ENCODE data around the gene KIF23. TPM values are rescaled to one million over a fixed set of nuclear protein-coding genes. Genes with fewer than 3 reads are reported as not detected.

Gene KIF23
- total RNA-seq, 1 donor from 2014 or later: 36.0 TPM

DNA sequence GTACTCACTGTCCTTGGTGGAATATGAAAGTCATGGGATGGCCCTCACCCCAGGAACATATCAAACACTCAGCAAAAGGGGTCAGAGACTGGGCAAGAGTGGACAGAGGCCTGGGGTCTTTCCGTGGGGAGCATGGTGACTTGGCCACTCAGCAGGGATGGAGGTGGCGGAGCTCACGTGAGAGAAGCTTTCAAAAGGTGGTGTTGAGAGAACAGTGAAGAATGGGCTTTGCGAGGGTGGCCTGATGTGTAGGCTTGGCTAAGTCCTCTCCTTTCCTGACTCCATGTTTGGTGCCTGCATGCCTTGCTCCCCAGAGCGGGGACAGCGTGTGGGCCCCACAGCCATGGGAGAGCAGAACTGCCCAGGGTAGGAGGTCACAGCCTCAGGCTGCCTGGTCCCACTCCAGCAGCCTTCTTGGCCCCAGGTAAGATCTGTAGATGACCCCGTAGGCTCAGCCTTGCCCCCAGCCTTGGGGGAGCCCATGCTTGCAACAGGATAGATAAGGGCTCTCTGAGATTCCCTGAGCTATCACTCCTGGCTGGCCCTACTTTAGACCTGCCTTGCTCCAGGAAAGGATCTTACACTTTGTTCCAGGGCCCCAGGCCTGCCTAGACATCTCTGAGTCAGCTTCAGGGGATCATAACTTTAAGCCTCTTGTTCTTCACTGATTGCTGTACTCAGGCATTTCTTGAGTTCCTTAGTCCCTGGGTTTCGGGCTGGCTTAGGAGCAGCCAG lies 55.5 kb downstream of the KIF23 start:
- no peak for DNase-seq
- Mint-ChIP-seq H3K4me1 (peaks cover 22% of the 10 kb centered on the region), H3K27ac (peak overlapping the region; percentile 79), H3K4me3 (no peak overlapping the region), H3K9me3 (no peaks in the 10 kb centered on the region), H3K27me3 (peaks cover 23% of the 10 kb centered on the region), H3K36me3 (ENCODE audit: low read depth) (no peaks in the 10 kb centered on the region)
- intact Hi-C loops (cut with micrococcal nuclease): loop anchor here (2.0 to 10.0 kb wide), 5 partner anchors 17 to 1255 kb away; partner anchors contain the start of gene RPLP1

DNA sequence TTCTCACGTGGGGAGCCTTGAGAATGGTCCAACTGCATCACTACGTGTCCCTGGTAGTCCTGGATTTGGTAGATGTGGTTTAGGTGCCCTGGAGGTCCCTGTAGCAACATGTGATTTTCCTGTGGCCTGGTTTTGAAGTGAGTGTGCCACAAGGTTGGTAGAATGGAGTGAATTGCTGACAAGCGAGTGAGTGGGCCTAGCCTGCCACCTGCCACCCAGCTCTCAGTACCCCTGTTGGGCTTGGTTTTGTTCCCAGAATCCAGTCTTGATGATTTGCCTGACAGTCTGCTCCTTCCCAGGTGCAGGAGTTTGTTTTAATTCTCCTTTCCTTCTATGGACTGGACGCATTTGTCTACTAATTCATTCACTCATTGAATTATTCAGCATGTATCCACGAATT lies 57.9 kb downstream of the KIF23 start:
- H3K27me3 Mint-ChIP-seq: peaks cover 17% of the 10 kb centered on the region
- DNase-seq: no peak
- peaks cover 22% of the 10 kb centered on the region for H3K4me1 Mint-ChIP-seq
- H3K4me3 Mint-ChIP-seq: no peak overlapping the region
- intact Hi-C loops (cut with micrococcal nuclease): loop anchor here (10.0 kb wide), 1 partner anchor 1253 kb away; no protein-coding TSS in a partner anchor
- H3K9me3 Mint-ChIP-seq: no peaks in the 10 kb centered on the region
- no peaks in the 10 kb centered on the region for H3K36me3 Mint-ChIP-seq (ENCODE audit: low read depth)
- no peak overlapping the region for H3K27ac Mint-ChIP-seq

DNA sequence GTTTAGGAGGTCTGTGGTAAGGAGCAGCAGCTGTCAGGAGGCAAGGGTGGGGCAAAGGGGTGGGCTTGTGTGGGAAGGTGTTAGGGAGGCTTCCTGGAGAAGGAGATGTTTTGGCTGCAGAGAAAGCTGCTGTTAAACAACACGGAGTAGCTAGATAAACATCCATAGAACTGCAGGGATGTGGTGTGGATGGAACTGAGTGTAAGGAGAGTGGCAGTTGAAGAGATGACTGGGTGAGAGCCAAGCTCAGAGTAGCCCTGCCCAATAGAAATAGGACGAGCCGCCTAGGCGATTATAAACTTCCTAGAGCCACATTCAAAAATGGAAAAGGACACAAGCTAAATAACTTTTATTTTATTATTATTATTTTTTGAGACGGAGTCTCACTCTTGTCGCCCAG lies 58.4 kb downstream of the KIF23 start:
- intact Hi-C loops (cut with micrococcal nuclease): loop anchor here (10.0 kb wide), 1 partner anchor 1252 kb away; no protein-coding TSS in a partner anchor
- Mint-ChIP-seq H3K9me3 (no peaks in the 10 kb centered on the region), H3K4me1 (peaks cover 22% of the 10 kb centered on the region), H3K27ac (no peak overlapping the region), H3K27me3 (peaks cover 17% of the 10 kb centered on the region), H3K4me3 (no peak overlapping the region), H3K36me3 (ENCODE audit: low read depth) (no peaks in the 10 kb centered on the region)
- DNase-seq: no peak

DNA sequence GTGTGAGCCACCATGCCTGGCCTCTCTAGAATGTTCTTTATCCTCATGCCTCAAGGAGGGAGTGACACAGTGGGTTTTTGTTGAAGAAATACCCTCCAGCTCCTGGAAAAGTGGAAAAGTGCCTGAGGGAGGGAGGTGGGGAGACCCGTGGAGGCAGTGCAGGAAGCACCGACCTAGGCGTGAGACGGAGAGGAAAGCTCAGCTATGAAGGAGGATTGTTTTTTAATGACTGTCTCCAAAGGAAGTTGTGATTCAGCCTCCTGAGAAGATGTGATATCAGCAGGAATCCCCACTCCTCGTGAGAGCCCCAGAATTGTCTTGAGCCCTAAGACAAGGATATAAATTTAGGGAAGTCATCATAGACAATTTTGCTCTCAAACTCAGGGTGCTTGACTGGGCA lies 60.1 kb downstream of the KIF23 start:
- Mint-ChIP-seq H3K36me3 (ENCODE audit: low read depth) (no peaks in the 10 kb centered on the region), H3K27ac (no peak overlapping the region), H3K9me3 (peaks cover 1% of the 10 kb centered on the region), H3K4me1 (peaks cover 7% of the 10 kb centered on the region), H3K4me3 (no peak overlapping the region), H3K27me3 (peaks cover 22% of the 10 kb centered on the region)
- DNase-seq: no peak
- intact Hi-C loops (cut with micrococcal nuclease): loop anchor here (10.0 kb wide), 1 partner anchor 1251 kb away; no protein-coding TSS in a partner anchor

DNA sequence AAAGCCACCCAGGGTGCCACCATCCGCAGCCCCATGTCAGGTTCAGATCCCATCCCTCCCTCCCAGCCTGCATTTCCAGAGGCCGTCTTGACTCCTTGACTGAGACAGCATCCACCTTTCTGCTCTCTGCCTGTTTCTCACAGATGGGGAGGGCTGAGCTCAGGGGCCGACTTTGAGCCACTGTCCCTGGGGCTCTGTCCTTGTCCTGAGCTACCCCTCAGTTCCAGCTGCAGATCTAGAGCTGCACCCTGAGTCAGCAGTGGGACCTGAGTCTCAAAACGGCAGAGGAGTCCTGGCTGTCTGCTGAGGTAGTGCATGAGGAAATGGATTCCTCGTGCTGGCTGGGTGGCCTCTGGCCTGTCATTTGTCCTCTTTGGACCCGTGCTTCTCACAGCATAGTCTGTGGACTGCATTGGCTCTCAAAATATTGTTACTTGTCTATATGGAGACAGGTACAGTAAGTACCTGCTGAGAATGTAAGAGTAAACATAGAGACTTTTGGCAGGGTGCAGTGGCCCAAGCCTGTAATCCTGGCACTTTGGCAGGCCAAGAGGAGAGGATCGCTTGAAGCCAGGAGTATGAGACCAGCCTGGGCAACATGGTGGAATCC lies 60.8 kb downstream of the KIF23 start:
- no peak for DNase-seq
- no peak overlapping the region for H3K4me3 Mint-ChIP-seq
- peaks cover 25% of the 10 kb centered on the region for H3K27me3 Mint-ChIP-seq
- intact Hi-C loops (cut with micrococcal nuclease): loop anchor here (5.0 to 10.0 kb wide), 5 partner anchors 987 to 1337 kb away; no protein-coding TSS in a partner anchor
- peaks cover 2% of the 10 kb centered on the region for H3K36me3 Mint-ChIP-seq (ENCODE audit: low read depth)
- no peak overlapping the region for H3K27ac Mint-ChIP-seq
- H3K9me3 Mint-ChIP-seq: peaks cover 8% of the 10 kb centered on the region
- peaks cover 2% of the 10 kb centered on the region for H3K4me1 Mint-ChIP-seq

DNA sequence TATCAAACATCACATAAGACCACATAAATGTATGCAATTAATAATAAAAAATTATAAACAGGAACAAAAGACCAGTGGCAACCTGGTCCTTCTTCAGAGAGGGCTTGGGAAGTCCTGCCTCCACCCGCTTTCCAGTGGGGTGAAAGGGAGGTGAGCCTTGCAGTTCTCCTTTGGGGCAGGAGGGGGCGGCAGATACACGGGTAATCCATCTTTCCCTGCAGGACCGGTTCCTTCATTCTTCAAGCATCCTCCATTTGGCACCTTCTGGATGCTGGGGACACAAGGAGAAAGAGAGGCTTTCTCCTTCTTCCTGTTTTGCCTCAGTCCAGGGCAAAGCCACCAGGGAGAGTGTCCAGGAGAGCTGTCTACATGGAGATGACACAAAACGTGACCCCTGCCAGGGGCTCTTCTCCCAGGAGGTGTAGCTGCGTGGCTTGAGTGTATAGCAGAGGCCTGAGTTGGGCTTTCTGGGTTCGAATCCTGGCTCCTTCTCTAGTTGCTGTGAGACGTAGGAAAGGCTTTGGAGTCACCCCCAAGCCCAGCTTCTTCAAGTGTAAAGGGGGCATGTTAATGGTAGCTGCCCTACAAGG lies 61.7 kb downstream of the KIF23 start:
- peaks cover under 1% of the 10 kb centered on the region for H3K4me1 Mint-ChIP-seq
- peaks cover 26% of the 10 kb centered on the region for H3K27me3 Mint-ChIP-seq
- peaks cover 2% of the 10 kb centered on the region for H3K36me3 Mint-ChIP-seq (ENCODE audit: low read depth)
- DNase-seq: peak; percentile 92
- intact Hi-C loops (cut with micrococcal nuclease): loop anchor here (5.0 to 10.0 kb wide), 5 partner anchors 986 to 1336 kb away; no protein-coding TSS in a partner anchor
- H3K4me3 Mint-ChIP-seq: no peak overlapping the region
- H3K27ac Mint-ChIP-seq: no peak overlapping the region
- peaks cover 12% of the 10 kb centered on the region for H3K9me3 Mint-ChIP-seq

DNA sequence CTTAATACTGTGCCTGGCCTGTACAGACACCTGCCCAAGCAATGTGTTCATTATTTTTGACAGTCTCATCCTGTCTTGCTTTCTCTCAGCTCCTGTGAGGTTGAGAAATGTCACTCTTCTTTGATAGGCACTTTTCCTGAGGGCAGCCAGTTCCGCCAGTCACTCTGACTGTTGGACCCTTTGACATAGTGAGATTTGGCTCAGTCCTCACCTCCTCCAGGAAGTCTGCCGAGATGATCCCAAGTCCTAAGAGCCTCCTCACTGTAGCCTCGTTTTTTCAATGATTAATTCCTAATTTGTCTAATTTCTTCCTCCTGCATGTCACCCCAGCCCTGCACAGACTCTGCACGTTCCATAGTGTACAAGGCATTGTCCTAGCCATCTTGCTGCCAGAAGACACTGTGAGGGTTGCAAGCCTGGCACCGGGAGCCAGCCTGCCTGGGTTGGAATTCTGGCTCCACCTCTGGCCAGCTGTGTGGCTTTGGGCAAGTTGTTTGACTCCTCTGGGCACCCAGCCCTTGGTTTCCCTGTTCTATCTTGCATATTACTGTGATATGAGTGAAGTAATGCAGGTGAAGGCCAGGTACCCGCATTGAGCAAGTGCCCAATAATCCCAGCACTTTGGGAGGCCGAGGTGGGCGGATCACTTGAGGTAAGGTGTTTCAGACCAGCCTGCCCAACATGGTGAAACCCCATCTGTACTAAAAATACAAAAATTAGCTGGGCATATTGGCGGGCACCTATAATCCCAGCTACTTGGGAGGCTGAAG lies 62.7 kb downstream of the KIF23 start:
- H3K4me3 Mint-ChIP-seq: no peak overlapping the region
- H3K27ac Mint-ChIP-seq: no peak overlapping the region
- H3K27me3 Mint-ChIP-seq: peaks cover 19% of the 10 kb centered on the region
- no peaks in the 10 kb centered on the region for H3K4me1 Mint-ChIP-seq
- intact Hi-C loops (cut with micrococcal nuclease): loop anchor here (5.0 to 10.0 kb wide), 5 partner anchors 985 to 1335 kb away; no protein-coding TSS in a partner anchor
- peaks cover 12% of the 10 kb centered on the region for H3K9me3 Mint-ChIP-seq
- H3K36me3 Mint-ChIP-seq (ENCODE audit: low read depth): peaks cover 2% of the 10 kb centered on the region
- no peak for DNase-seq

DNA sequence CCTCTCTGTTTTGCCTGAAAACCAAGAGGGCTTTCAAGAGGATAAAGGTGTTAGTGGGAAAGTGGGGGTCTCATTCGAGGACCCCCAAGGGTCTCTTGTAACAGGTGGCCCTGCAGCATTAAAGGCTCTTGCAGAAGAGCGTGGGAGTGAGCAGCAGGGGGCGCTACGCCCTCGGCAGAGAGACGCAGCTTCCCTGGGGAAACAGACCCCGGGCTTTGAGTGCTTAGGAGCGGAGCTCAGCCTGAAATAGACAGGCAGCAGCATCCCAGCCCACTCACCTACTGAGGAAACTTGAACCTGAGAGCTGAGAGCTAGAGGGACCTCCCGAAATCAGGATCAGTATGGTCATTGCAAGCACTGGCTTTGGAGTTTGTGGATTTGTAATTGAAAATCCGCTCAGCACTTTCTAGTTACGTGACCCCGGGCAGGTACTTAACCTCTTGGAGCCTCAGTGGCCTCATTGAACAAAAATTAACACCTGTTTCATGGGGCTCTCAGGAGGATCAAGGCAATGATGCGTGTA lies 64.2 kb downstream of the KIF23 start:
- Mint-ChIP-seq H3K9me3 (peaks cover 12% of the 10 kb centered on the region), H3K4me1 (no peaks in the 10 kb centered on the region), H3K27ac (no peak overlapping the region), H3K27me3 (peaks cover 19% of the 10 kb centered on the region), H3K4me3 (no peak overlapping the region), H3K36me3 (ENCODE audit: low read depth) (peaks cover 2% of the 10 kb centered on the region)
- intact Hi-C loops (cut with micrococcal nuclease): loop anchor here (2.0 to 10.0 kb wide), 6 partner anchors 96 to 1334 kb away; no protein-coding TSS in a partner anchor
- DNase-seq: peak; percentile 82

DNA sequence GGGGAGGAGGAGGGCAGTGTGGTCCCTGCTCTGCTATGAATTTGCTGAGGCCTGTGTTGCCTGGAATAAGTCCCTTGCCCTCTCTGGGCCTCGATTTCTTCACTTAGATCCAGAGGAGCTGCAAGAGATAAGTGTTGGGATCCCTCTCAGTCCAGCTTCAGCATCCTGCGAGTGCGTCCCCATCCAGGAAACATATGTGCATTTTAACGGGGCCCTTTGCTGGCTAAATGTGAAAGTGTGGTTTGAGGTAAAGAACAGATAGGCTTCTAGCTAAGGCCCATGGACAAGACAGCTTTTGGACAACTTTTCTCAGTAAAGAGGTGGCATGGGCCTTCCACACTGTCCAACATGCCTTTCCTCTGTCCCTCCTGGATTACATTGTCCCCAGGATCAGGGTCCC lies 64.9 kb downstream of the KIF23 start:
- no peaks in the 10 kb centered on the region for H3K4me1 Mint-ChIP-seq
- peaks cover 12% of the 10 kb centered on the region for H3K9me3 Mint-ChIP-seq
- no peak overlapping the region for H3K4me3 Mint-ChIP-seq
- no peak overlapping the region for H3K27ac Mint-ChIP-seq
- intact Hi-C loops (cut with micrococcal nuclease): loop anchor here (2.0 to 10.0 kb wide), 6 partner anchors 96 to 1333 kb away; no protein-coding TSS in a partner anchor
- peaks cover 2% of the 10 kb centered on the region for H3K36me3 Mint-ChIP-seq (ENCODE audit: low read depth)
- no peak for DNase-seq
- H3K27me3 Mint-ChIP-seq: peaks cover 23% of the 10 kb centered on the region

DNA sequence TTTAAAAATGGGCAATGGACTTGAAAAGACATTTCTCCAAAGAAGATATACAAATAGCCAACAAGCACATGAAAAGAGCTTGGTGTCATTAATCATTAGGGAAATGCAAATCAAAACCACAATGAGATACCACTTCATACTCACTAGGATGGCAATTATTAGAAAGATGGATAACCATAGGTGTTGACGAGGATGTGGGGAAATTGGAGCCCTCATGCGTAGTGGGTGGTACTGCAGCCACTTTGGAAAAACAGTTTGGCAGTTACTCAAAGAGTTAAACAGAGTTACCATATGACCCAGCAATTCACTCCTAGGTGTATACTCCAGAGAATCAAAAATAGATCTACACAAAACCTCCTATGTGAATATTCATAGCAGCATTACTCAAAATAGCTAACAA lies 65.8 kb downstream of the KIF23 start:
- peaks cover 3% of the 10 kb centered on the region for H3K36me3 Mint-ChIP-seq (ENCODE audit: low read depth)
- H3K9me3 Mint-ChIP-seq: peaks cover 12% of the 10 kb centered on the region
- no peak overlapping the region for H3K27ac Mint-ChIP-seq
- peaks cover 22% of the 10 kb centered on the region for H3K27me3 Mint-ChIP-seq
- no peaks in the 10 kb centered on the region for H3K4me1 Mint-ChIP-seq
- no peak overlapping the region for H3K4me3 Mint-ChIP-seq
- intact Hi-C loops (cut with micrococcal nuclease): loop anchor here (2.0 to 10.0 kb wide), 6 partner anchors 95 to 1332 kb away; no protein-coding TSS in a partner anchor
- no peak for DNase-seq

DNA sequence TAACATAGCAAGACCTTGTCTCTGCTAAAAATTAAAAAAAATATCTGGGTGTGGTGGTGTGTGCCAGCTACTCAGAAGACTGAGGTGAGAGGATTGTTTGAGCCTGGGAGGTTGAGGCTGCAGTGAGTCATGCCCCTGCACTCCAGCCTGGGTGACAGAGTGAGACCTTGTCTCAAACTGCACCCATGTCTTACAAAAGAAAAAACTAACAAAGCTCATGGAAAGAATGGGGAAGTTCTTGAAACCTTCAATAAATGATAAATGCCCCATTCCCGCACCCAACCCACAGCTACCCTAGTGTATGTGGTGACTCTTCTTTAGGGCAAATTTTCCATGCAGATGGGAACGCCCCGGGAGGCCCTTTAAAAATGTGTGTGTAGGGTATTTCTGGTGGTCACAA lies 66.8 kb downstream of the KIF23 start:
- Mint-ChIP-seq H3K9me3 (peaks cover 12% of the 10 kb centered on the region), H3K36me3 (ENCODE audit: low read depth) (peaks cover 3% of the 10 kb centered on the region), H3K4me1 (no peaks in the 10 kb centered on the region), H3K4me3 (no peak overlapping the region), H3K27ac (no peak overlapping the region), H3K27me3 (peaks cover 23% of the 10 kb centered on the region)
- intact Hi-C loops (cut with micrococcal nuclease): no loop called here
- DNase-seq: no peak

DNA sequence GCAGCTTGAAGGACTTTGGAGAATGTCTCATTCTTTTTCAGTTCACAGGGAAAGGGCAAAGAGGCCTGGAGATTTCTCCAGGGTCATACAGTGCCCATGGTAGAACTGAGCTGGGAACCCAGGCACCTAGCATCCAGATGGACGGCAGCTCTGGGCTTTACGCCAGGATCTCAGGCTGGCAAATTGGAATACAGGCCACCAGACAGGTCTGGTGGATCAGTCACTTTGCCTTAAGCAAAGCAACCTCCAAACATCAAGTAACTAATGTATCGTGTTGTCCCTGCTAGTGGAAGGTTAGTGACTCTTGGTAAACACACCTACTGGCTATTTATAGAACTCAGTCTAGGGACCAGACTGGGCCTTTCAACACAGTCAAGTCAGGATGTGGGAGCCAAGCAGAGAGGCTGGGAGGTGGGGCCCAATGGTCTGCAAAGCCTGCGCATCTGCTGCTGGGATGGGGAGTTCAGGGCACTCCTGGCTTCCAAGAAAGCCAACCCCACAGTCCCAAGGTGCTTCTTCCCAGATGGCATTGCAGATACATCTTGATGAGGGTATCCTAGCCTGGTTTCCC lies 68.6 kb downstream of the KIF23 start:
- no peak for DNase-seq
- Mint-ChIP-seq H3K36me3 (ENCODE audit: low read depth) (peaks cover 3% of the 10 kb centered on the region), H3K9me3 (peaks cover 12% of the 10 kb centered on the region), H3K4me1 (no peaks in the 10 kb centered on the region), H3K27ac (no peak overlapping the region), H3K4me3 (no peak overlapping the region), H3K27me3 (peaks cover 24% of the 10 kb centered on the region)
- intact Hi-C loops (cut with micrococcal nuclease): no loop called here

DNA sequence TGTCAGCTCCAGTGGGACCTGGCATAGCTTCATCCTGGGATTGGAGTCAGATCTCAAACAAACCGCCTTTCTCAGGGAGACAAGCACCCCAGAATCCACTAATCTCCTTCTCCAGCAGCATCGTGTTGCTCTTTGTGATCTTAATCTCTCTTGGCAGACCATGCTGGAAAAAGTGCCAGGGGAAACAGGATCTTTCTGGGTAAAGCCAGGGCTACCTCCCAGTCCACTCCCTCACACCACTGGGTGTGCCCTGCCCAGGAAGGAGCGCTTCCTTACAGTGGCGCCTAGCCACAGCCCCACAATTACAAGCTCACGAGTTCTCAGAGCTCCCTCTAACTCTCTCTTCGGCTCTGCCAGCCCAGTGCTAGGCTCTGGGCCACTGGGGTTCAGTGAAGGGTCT lies 70.7 kb downstream of the KIF23 start:
- Mint-ChIP-seq H3K27ac (no peak overlapping the region), H3K4me1 (no peaks in the 10 kb centered on the region), H3K36me3 (ENCODE audit: low read depth) (peaks cover 2% of the 10 kb centered on the region), H3K9me3 (peaks cover 5% of the 10 kb centered on the region), H3K27me3 (peaks cover 18% of the 10 kb centered on the region), H3K4me3 (no peak overlapping the region)
- intact Hi-C loops (cut with micrococcal nuclease): no loop called here
- no peak for DNase-seq
